Ovary (tissue), 9 donors: ENCODE results near the gene NUDT7. TPM values are rescaled to one million over a fixed set of nuclear protein-coding genes. Genes with fewer than 3 reads are reported as not detected.

Source experiments
- DNase-seq, 5 donors: peaks; one replicate each; pipeline ENCODE4 v3.0.0-alpha.2; 2019 to 2020
- H3K27ac ChIP-seq, 2 donors: fragments of 200-600 bp; one replicate each; pipeline versions ENCODE4 v1.5.1 to v1.8.0; 2019 to 2022
- H3K27me3 ChIP-seq: fragments of 200-600 bp; one replicate; pipeline ENCODE4 v1.8.0; 2022
- H3K36me3 ChIP-seq: fragments of 200-600 bp; sonication (generic); one replicate; pipeline ENCODE4 v1.5.1; 2019
- H3K4me1 ChIP-seq: one replicate; pipeline ENCODE4 v1.8.1; 2013; ENCODE audit warnings: mild to moderate bottlenecking, moderate library complexity; ENCODE audit not compliant: insufficient read depth
- H3K4me3 ChIP-seq: fragments of 200-600 bp; sonication (generic); one replicate; pipeline ENCODE4 v1.5.1; 2017
- H3K9me3 ChIP-seq, 2 donors: fragments of 200-600 bp in 1 of 2; sonication (generic) in 1 of 2; one replicate each; pipeline versions ENCODE4 v1.5.1 to v1.8.1; 2013 to 2019; ENCODE audit warnings: mild to moderate bottlenecking in 1 of 2, moderate library complexity in 1 of 2
- EP300 ChIP-seq: sonication (generic); formaldehyde crosslinking; IDR thresholded peaks from one replicate; pipeline ENCODE4 v1.6.1; 2017; ENCODE audit warnings: antibody characterized with exemption
- POLR2A ChIP-seq: fragments of 450-650 bp; IDR thresholded peaks from one replicate; pipeline ENCODE4 v1.6.1; 2017; ENCODE audit warnings: antibody characterized with exemption, mild to moderate bottlenecking, moderate library complexity
- WGBS, 3 donors: extraction: QIAGEN DNeasy Blood & Tissue Kit in 1 of 3; methylation state at CpG; one replicate each; pipeline versions ENCODE4 v1.1.5 to v1.1.7; 2013 to 2017; 5-methylcytosine and 5-hydroxymethylcytosine counted together
- intact Hi-C, 4 donors: fragments of 100-400 bp; cut with DNase I; formaldehyde crosslinking; loops; one replicate each; pipeline versions ENCODE4 v1.11.0 to v1.15.1; 2022 to 2023
- polyA plus RNA-seq, 2 donors: library from polyadenylated mRNA; stranded (reverse); fragments of 200-250 nt in 1 of 2; fragments of 350-450 nt in 1 of 2; fragmentation: Illumina TruSeq in 1 of 2; extraction: RNeasy Lipid Tissue Mini Kit (QIAGEN cat#74804) in 1 of 2; gene quantifications; one replicate each; pipeline ENCODE4 v1.2.3, GENCODE V29; 2013 to 2014
- total RNA-seq, 7 donors: library from RNA; depleted of rRNA in 2 of 7; stranded (reverse); fragments of >200 nt in 2 of 7; fragmentation: NEBNext Ultra II Directional in 3 of 7; extraction: Animal tissue kit (Norgen Biotek cat#: 25700) in 3 of 7; gene quantifications; one replicate each; pipeline versions ENCODE4 v1.1.0 to v1.2.4, GENCODE V29; 2016 to 2023
- TF ChIP-seq, protein P1 (sequence below), 3 donors: fragments of 450-650 bp in 2 of 3; fragments of 200-600 bp in 1 of 3; IDR thresholded peaks; one replicate each; pipeline versions ENCODE4 v1.5.1 to v1.8.0; 2016 to 2022; ENCODE audit warnings: antibody characterized with exemption in 3 of 3, mild to moderate bottlenecking in 1 of 3
- donor health status: DM: no; HTN: no; CAD: no; lungs with moderate emphysema.
- donor health status: DM: no; HTN: no; CAD: no.
- donor health status: Bipolar disorder and iron deficiency.
- donor health status: DM: yes; HTN: yes; CAD: no.
- donor health status: DM: no; HTN: no; CAD: no.
- donor health status: DM: yes; HTN: yes; CAD: no.

Gene NUDT7
- total and polyA plus RNA-seq, 9 donors = 4.9 to 12.3 (median 5.8) TPM

DNA sequence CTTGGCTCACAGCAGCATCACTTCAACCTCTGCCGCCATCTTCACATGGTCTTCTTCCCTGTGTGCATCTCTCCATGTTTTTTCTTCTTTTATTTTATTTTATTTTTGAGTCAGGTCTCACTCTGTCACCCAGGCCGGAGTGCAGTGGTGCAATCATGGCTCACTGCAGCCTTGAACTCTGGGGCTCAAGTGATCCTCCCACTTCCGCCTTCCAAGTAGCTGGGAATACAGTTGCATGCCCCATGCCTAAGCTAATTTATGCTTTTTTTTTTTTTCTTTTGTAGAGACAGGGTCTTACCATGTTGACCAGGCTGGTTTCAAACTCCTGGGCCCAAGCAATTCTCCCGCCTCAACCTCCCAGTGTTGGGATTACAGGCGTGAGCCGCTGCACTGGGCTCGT lies 1.9 kb downstream of the NUDT7 start:
- no peak overlapping the region for H3K27ac ChIP-seq
- H3K36me3 ChIP-seq = no peaks in the 10 kb centered on the region
- peaks cover 2% of the 10 kb centered on the region for H3K4me1 ChIP-seq
- H3K27me3 ChIP-seq = no peaks in the 10 kb centered on the region
- TF ChIP-seq POLR2A = no peak
- TF ChIP-seq, protein P1, sequence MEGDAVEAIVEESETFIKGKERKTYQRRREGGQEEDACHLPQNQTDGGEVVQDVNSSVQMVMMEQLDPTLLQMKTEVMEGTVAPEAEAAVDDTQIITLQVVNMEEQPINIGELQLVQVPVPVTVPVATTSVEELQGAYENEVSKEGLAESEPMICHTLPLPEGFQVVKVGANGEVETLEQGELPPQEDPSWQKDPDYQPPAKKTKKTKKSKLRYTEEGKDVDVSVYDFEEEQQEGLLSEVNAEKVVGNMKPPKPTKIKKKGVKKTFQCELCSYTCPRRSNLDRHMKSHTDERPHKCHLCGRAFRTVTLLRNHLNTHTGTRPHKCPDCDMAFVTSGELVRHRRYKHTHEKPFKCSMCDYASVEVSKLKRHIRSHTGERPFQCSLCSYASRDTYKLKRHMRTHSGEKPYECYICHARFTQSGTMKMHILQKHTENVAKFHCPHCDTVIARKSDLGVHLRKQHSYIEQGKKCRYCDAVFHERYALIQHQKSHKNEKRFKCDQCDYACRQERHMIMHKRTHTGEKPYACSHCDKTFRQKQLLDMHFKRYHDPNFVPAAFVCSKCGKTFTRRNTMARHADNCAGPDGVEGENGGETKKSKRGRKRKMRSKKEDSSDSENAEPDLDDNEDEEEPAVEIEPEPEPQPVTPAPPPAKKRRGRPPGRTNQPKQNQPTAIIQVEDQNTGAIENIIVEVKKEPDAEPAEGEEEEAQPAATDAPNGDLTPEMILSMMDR (IDR thresholded peaks at IDR 0.05) = no peak
- no peak for TF ChIP-seq EP300
- intact Hi-C loops = no loop called here
- no peak overlapping the region for H3K4me3 ChIP-seq
- no peaks in the 10 kb centered on the region for H3K9me3 ChIP-seq
- WGBS, 3 donors = 87 to 94% (median 90%) methylated on average over 7 of the region's 7 CpGs
- DNase-seq = no peak

DNA sequence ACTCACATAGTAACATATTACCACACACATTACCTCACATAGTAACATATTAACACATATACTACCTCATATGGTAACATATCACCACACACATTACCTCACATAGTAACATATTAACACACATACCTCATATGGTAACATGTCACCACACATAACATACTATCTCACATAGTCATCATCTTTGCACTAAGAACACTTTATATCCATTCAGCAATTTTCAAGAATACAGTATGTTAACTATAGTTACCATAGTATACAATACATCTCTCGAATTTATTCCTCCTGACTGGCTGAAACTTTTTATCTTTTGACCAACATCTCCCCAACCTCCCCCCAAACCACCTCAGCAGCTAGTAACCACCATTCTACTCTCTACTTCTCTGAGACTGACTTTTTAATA lies 7.6 kb downstream of the NUDT7 start:
- intact Hi-C loops = no loop called here
- WGBS, 3 donors = 0% methylated on average over 1 of the region's 1 CpG
- no peak for DNase-seq
- TF ChIP-seq POLR2A = no peak
- TF ChIP-seq, protein P1 (IDR thresholded peaks at IDR 0.05) = no peak
- TF ChIP-seq EP300 = no peak
- no peaks in the 10 kb centered on the region for H3K27me3 ChIP-seq
- no peak overlapping the region for H3K27ac ChIP-seq
- H3K9me3 ChIP-seq = no peaks in the 10 kb centered on the region
- H3K4me1 ChIP-seq = no peaks in the 10 kb centered on the region
- no peak overlapping the region for H3K4me3 ChIP-seq
- no peaks in the 10 kb centered on the region for H3K36me3 ChIP-seq

DNA sequence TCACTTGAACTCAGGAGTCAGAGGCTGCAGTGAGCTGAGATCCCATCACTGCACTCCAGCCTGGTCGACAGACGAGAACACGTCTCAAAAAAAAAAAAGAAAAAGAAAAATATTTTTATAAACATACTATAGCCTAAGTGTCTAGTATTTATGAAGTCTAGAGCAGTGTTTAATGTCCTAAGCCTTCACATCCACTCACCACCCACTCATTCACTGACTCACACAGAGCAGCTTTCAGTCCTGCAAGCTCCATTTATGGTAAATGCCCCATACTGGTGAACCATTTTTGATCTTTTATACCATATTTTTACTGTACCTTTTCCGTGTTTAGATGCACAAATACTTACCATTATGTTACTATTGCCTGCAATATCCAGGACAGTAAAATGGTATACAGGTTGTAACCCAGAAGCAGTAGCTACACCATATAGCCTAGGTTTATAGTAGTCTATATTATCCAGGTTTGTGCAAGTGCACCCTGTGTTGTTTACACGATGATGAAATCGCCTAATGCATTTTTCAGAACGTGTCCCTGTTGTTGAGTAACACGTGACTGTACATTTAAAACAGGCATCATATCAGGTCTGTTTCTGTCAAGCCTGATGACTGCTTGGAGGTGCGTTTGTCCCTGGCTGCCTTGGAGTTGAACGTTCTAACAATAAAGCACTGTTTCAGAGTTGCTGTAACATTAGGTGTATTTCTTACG lies 10.1 kb downstream of the NUDT7 start:
- H3K9me3 ChIP-seq = no peaks in the 10 kb centered on the region
- WGBS, 3 donors = 83 to 85% (median 84%) methylated on average over 11 of the region's 11 CpGs
- no peak overlapping the region for H3K4me3 ChIP-seq
- no peak for DNase-seq
- no peaks in the 10 kb centered on the region for H3K27me3 ChIP-seq
- H3K4me1 ChIP-seq = no peaks in the 10 kb centered on the region
- H3K27ac ChIP-seq = no peak overlapping the region
- intact Hi-C loops = no loop called here
- H3K36me3 ChIP-seq = no peaks in the 10 kb centered on the region
- TF ChIP-seq POLR2A (no peak), EP300 (no peak)
- TF ChIP-seq, protein P1 (IDR thresholded peaks at IDR 0.05) = no peak

DNA sequence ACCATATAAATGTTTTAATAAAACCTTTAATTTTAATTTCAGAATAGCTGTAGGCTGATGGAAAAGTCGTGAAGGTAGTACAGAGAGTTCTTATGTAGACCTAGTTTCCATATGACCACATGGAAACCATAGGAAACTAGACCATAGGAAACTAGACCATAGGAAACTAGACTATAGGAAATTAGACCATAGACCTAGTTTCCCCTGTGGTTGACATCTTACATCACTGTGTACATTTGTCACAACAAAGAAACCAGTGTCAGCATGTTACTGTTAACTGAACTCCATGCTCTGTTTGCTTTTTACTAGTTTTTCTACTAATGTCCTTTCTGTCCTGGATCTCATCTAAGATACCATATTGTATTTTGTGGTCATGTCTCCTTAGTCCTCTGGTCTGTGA lies 14.6 kb downstream of the NUDT7 start:
- Histone ChIP-seq H3K9me3 (no peaks in the 10 kb centered on the region), H3K36me3 (no peaks in the 10 kb centered on the region), H3K27ac (no peak overlapping the region), H3K4me3 (no peak overlapping the region), H3K4me1 (no peaks in the 10 kb centered on the region), H3K27me3 (no peaks in the 10 kb centered on the region)
- 63 to 76% (median 69%) methylated on average over 1 of the region's 1 CpG for WGBS, 3 donors
- intact Hi-C loops = no loop called here
- DNase-seq = no peak
- TF ChIP-seq, protein P1 (IDR thresholded peaks at IDR 0.05) = no peak
- TF ChIP-seq EP300 = no peak
- TF ChIP-seq POLR2A = no peak
